GM21717 (cell line): ENCODE data around the gene FGD1.

Experiments used
- ATAC-seq: cut with Tn5 transposase; IDR thresholded peaks from one replicate; pipeline ENCODE4 v1.9.1; 2021; ENCODE audit warnings: mild to moderate bottlenecking, moderate library complexity; ENCODE audit not compliant: unreplicated experiment

Gene FGD1

DNA sequence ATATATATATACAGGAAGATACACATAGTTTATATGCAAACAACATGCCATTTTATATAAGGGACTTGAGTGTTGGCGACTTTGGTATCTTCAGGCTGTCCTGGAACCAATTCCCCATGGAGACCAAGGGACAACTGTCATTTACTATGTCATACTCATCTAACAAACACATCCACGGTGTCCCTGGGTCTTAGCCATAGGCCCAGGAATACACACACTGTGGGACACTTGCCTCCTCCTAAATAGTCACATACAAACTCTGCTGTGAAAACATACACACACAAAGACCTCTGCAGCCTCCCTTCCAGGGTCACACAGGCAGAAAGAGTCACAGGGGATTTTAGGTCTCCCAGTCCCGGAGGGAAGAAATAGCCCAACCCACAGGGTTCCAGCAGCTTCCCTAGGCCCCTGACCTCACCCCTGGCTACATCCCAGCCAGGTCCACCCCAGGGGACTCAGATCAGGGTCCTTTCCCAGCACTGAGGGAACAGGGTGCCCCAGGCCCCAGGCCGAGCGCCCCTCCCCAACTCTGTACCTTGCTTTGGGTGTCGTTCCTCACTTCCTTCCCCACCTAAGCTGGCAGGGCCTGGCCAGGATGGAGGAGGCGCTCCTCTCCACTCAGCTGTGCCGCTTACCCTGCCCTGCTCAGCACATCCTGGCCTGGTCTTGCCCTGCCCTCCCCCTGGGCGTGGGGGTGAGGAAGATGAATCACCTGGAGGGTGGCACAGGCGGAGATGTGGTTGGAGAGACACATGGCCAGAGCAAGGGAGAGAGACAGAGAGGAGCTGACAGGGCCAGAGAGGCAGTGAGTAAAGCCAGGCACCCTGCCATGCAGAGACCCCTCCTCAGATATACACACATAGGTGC lies 21.8 kb downstream of the FGD1 start:
- ATAC-seq, result no peak

DNA sequence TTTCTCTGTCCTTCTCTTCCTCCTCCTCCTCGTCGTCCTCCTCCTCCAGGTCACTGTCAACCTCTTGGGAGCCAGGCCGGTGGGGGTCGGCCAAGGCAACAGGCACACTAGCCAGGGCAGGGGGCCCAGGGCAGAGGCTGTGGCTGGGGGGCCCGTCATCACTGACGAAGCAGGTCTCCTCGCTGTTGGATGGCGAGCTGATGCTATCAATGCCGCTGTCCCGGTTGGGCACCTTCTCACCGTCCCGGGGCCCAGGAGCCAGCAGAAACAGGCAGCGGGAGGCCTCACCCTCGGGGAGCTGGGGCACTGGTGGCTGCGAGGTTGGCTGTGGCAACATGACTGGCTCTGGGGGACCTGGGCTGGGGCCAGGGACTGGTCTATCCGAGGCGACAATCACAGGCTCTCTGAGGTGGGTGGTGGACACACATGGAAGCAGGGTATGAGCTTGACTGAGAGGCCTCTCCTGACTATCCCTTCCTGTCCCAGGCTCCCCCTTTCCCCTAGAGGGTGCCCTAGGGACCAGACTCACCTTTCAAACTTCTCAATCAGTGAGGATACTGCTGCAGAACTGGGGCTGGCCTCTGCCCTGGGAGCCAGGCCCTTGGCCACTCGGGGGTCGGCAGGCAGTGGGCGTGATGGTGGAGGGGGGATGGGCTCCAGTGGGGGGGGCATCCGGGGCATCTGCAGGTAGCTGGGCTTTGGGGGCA lies 25.8 kb downstream of the FGD1 start:
- no peak for ATAC-seq

DNA sequence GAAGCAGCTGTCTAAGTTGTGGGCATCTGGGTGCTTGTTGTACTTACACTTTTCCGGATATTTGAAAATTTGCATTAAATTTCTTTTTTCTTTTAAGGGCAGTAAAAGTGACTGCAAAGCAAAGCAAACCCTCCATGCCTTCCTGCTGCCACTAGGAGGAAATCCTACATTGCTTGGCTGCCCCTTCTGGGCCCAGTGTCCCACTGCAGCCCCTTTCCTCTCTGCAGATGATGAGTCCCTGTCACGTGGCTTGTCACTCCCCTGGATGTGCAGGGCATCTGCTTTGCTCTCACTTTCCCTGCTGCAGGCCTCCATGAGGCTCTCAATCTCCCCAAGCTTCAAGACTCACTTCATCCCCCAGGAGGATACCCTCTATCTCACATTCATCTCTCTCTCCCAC lies 43.1 kb downstream of the FGD1 start:
- no peak for ATAC-seq

DNA sequence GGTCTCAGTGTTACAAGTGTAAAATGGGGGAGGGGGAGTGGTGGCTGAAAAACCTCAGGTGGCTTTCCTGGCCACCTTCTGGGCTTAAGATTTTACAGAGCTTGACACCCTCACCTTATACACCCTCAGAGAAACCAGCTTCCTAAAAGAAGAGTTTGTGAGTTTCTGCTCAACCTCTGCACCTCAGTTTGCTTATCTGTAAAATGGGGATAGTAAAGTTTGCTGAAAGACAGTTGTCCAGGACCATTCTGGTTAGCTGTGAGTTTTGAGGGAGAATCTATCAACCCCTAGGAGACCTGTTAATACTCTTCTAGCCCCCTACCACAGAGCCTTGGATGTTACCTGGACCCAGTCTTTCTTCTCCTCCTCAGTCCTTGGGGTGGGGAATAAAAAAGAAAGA lies 46.1 kb downstream of the FGD1 start:
- ATAC-seq, result no peak

DNA sequence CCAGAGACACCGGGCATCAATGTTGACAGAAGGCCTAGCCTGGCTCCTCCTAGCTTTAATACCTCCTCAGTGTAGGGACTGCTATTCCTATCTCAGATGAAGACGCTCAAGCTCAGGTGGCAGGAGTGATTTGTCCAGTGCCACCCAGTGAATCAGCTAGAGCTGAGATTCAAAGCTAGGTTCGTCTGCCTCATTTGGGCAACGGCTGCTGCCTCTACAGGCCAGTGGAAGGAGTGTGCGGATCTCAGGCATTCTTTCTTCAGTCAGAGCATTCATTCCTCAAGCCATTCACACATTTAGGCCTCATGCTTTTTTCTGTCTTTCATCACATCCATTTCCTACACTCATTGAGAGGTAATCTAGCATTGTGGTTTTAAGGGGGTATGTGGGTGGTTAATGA lies 48.6 kb downstream of the FGD1 start:
- no peak for ATAC-seq

DNA sequence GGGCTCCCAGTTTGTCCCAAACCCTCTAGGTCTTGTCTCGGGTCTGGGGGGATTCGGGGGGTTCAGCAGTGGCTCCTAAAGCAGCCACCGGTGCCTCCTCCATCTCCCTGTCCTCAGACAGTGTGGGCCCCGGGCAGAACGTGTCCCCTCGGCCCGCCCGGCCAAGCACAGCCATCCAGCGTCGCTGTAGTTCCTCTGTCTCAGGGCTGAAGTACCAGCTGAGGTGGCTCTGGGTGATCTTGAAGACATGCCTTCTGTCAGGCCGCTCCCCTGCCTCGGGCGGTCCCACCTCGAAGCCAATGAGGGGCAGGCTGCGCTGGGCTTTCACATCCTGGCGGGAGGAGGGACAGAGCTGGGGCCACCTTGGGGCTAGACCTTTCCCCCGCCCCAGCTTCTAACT lies 50.0 kb downstream of the FGD1 start:
- no peak for ATAC-seq

DNA sequence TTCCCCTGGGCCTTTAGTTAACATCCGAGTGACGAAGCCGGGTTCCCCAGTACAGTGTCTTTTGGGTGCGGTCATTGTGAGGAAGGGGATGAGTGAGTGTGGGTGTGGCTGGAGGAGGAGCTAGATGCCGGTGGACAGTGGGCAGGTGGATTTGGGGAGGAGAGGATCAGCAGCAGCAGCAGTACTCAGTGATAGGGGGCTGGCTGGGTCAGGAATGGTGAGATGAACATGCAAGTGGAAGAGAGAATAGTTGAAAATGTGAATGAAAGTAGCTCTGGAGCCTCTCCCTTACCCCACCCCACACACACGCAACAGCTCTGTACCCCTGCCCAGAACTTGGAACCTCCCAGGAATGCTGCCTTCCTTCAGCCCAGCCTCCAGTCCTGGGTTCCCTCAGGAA lies 51.3 kb downstream of the FGD1 start:
- no peak for ATAC-seq

DNA sequence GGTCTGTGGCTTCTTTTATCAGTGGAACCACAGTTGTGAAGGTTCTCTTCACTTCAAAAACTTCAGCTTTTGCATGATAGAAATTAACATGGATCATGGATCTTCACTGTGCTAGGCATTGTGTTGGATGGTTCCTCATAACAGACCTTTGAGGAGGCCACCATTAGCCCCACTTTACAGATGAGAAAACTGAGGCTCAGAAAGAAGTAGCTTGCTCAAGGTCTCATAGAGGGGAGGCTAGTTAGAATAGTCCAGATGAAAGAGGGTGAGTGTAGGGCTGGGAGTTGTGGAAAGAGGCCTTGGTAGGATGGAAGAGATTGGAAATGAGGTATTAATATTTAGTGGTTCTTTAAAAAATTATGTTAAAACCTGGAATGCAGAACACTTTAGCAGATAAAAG lies 53.2 kb downstream of the FGD1 start:
- no peak for ATAC-seq

DNA sequence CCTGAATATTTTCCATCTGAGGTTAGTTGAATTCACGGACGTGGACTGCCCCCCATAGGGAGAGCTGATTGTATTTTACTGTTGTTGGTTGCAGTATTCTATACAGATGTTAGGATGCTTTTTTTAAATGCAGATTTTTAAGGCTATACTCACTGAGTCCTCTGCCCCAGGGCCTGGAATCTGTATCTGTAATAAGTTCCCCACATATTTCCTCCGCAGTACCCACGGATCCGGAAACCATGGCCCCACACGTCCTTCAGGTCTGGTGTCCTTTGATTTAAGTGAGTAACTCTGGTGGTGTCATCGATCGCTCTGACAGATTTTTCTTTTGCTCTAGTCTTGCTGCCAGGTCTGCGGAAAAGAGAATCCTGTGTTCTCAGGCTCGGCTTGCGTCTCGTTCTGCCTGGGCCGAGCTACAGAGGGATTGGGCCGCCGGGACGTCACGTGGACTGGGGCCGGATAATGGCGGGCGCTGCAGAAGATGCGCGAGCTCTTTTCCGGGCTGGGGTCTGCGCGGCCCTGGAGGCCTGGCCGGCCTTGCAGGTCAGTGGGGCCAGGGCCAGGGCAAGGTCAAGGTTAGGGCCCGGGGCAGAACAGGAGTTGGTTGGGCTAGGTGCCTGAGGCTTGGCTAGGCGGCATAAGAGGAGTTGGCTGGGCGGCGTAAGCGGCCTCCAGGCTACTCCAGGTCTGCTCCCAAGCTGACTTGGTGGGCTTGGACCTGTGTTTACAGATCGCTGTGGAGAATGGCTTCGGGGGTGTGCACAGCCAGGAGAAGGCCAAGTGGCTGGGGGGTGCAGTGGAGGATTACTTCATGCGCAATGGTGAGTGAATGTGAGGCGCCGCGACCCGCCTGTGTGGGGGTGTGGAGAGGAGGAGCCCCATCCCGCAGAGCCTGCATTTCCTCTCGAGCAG lies 55.8 kb downstream of the FGD1 start, which contains the start of gene TSR2:
Gene TSR2, plus strand, starts transcription at position 445 of the 912 bp plus-strand sequence. Its CDS starts 18 bp downstream, at position 463.
- peak; percentile 89 for ATAC-seq

DNA sequence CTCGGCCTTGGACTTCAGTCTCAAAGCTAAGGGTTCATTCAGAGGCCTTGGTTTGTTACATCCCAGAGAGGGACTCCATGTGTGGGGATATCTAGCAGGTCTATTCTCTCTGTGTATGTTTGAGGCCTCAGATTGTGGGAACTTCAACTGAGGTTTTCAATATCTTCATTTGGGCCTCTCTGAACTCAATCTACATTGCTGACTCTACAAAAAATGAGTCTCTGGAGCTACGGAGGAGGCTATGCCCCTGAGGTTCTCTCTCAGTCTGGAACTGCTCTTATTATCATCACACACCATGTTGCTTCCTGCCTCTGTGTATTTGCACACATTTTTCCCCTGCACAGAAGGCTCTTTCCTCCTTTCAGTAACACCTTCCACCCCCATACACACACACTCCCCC lies 60.9 kb downstream of the FGD1 start:
- ATAC-seq, result no peak

DNA sequence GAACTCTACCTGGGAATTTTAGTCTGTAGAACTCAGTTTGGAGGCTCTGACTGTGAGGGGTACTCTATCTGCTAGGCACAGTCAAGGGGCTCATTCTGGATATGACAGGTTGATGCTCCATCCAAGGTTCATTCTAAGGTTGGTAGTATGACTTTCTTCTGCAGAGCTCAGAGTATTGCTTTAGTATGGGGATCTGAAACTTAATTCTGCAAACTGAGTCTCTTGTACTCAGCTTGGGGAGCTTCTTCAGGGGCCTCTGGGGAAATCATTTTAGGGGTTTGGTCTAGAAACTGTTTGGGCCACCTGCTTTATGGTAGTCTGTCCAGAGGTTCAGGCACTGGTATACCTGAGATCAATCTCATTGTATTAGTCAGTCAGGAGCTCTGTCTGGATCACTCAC lies 65.5 kb downstream of the FGD1 start:
- no peak for ATAC-seq

DNA sequence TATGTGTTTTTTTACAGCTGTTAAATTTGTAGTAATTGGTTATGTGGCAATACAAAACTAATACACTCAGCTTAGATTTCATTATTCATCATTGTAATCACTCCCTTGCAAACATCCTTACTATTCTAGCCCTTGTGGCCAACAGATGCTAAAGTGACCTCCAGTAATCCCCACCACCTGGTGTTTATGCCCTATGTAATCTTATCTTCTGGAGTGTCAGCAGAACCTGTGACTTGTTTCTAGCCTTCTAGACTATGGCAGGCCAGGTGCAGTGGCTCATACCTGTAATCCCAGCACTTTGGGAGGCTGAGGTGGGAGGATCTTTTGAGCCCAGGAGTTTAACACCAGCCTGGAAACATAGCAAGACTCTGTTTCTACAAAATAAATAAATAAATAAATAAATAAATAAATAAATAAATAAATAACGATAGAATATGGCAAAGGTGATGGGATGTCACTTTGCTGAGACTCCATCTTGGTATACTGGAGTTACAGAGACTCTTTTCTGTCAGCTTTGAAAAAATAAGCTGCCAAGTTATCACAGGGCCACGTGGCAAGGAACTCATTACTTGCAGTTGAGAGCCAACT lies 68.1 kb downstream of the FGD1 start:
- ATAC-seq, result no peak

DNA sequence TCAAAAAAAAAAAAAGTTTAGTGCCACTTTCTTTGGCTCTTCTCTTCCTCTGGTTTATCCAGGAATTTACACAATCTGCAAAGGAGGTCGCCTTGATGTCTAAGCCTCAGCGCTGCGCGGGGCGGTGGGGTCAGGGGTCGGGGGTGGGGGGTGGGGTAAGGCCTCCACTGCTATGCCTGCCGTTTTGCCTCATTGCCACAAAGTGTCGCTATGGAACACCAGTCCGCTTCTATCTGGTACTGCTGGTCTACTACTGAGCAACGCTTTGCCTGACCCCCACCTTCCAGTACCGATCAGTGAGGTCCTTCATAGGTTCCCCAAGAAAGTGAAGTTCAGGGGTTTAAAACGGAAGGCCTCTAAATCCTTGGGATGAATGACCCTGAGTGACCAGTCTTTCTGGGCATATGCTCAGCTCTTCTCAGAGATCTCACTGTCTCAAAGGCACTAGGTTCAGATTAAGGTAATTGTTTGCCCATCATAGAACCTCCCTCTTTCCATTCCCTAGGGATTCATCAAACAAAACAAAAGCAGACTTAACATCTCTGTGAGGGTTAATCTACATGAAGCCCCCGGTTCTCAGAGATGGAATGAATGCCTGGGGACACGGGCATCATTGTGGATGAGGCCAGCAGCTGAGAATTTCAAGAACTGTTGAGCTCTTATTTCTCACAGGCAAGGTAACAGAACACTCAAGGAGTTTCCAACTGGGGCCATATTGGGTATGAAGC lies 72.7 kb downstream of the FGD1 start:
- no peak for ATAC-seq

DNA sequence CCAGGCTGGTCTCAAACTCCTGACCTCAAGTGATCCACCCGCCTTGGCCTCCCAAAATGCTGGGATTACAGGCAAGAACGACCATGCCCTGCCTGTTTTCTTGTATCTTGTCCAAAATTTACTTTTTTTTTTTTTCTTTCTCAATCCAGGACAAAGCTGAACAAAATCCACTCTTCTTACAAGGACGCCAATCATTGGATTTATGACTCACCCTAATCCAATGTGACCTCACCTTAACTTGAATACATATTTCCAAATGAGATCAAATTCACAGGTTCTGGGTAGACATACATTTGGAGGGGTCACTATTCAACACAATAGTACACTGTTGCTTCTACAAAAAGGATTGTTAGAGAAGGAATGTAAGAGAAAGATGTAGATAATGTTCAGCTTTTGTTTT lies 73.9 kb downstream of the FGD1 start:
- ATAC-seq, result no peak

DNA sequence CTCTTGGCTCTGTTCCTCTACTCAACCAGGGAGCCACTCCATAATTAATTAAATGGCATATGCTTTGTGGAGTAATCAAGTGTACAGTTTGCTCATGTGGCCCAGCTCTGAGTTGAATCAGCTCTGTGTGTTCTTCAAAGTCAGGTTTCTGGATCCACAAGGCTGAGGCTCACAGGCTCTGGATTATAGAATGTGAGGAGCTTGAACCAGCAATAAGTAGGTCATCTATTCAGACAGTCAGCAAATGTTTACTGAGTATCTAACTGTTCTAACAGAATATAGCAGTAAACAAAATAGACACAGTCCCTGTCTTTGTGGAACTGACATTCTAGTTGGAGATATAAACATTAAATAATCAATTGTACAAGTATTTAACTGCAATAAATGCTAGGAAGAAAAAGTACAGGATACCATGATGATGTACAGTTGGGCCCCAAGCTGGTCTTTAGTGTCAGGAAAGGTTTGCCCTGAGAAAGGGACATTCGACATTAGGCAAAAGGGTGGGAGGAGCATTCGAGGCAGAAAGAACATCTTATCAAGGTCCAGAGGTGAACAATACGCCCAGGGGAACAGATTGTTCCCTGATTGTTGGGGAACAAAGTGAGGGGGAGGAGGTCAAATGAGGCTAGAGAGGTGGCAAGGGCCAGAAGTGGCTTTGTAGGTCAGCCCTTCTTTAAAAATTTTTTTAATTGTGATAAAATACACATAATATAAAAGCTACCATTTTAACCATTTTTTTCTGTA lies 76.3 kb downstream of the FGD1 start:
- ATAC-seq, result no peak

DNA sequence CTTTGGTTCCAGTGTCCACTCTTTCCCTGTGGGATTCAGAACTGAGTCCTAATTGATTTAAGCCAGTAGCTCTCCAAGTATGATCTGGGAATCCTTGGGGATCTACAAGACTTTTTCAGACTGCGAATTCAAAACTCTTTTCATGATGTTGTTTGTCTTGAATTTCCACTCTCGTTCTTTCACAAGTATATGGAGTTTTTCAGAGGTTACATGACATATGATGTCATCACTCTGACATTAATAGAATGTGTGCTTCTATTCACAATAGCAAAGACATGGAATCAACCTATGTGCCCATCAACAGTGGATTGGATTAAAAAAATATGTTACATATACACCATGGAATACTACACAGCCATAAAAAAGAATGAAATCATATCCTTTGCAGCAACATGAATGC lies 79.1 kb downstream of the FGD1 start:
- no peak for ATAC-seq

DNA sequence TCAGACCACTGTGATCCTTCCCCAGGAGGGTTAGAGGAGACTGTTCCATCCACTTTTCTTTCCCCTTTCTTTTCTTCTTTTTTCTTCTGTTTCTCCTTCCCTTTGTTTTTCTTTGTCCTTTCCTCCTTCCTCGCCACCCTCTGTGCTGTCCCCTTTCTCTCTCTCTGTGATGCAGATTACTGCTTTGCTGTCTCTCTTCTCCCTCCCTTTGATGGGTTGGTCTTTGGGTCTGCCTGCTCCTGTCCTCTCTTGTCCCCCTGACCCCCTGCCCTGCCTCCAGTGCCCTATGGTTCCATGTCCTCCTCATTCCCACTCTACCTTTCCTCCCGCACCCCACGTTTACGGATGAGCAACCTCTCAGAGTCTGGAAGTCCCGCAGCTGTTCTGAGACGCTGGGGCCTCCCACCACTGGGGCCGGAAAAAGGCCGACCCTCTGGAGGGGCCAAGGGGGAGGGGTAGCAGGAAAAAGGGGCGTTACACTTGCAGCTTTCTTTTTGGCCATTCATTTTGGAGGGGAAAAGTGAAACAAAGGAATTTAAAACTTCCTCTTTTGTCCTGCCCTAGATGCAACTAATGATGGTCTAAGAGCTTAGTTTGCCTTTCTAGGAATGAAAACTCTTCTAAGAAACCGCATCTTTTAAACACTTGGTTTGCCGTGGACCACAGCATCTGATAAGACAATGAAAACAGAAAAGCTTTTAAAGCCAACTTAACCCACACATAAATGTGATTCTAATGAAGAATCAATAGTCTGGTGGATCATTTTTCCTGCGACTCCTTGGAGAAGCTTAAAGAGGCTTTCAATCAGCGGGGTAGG lies 80.3 kb downstream of the FGD1 start:
- no peak for ATAC-seq

DNA sequence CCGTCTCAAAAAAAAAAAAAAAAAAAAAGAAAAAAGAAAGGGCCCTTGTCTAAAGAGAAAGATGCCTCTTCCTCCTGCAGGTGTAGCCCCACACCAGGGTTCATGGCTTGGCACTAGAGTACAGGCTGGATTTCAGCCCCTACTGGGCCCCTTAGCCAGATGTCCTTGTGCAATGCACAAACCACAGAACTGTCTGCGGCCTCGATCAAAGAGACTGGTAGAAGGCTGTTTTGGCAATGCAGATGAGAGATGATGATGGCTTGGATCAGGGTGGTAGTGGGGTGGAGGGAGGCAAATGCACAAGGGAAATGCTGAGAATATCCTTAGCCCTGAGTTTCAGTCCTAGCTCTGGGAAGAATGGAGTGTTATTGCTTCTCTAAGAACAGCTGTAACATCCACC lies 82.3 kb downstream of the FGD1 start:
- ATAC-seq, result no peak

DNA sequence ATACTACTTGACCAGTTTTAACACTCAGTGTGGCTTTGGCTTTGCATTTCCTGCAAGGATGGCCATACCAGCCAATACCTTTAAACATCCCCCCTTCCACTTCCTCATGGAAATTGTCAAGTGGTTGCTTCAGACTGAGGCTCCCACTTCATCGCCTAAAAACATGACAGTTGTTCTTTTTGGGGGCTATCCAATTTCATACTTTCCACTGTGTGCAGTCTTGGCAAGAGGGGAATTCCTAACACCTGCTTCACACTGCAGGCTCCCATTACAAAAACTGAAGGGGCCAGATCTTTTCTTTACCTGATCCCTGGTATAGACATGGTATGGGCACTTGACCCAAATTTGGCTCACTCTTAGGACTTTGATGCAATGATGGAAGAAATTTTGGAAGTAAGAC lies 84.3 kb downstream of the FGD1 start:
- ATAC-seq, result no peak
